HG03135 (cell line): ENCODE measurements around the gene CLIP1.
"Not testable (repeated sequence)": the region's sequence is repeated elsewhere in the genome, so short reads cannot be mapped to it uniquely, and the experiment has no call there.

ENCODE experiments used
- ATAC-seq: cut with Tn5 transposase; IDR thresholded peaks from one replicate; pipeline ENCODE4 v1.9.1; 2021; ENCODE audit warnings: mild to moderate bottlenecking, moderate library complexity; ENCODE audit not compliant: unreplicated experiment

CLIP1 gene

GRCh38 chr12:122265476-122265875 lies 157.0 kb downstream of the CLIP1 start:
- ATAC-seq = peak; percentile 6

DNA sequence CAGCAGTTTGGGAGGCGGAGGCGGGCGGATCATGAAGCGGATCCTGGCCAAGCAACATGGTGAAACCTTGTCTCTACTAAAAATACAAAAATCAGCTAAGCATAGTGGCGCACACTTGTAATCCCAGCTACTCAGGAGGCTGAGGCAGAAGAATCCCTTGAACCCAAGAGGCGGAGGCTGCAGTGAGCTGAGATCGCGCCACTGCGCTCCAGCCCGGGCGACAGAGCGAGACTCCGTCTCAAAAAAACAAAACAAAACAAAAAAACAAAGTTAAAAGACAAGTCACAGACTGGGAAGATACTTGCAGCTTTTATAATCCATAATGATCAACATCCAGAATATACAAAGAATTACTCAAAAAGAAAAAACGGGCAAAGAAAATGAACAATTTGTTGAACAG lies 161.7 kb downstream of the CLIP1 start:
- ATAC-seq = not testable (repeated sequence)

DNA sequence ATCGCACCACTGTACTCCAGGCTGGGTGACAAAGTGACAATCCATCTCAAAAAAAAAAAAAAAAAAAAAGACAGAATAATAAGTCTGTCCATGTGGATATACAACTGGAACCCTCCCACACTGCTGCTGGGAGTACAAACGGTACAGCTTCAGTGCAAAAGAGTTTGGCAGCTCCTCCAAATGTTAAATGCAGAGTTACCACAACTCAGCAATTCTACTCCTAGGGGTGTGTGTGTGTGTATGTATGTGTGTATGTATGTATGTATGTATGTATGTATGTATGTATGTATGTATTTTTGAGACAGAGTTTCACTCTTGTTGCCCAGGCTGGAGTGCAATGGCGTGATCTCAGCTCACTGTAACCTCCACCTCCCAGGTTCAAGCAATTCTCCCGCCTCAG lies 163.5 kb downstream of the CLIP1 start:
- not testable (repeated sequence) for ATAC-seq

GRCh38 chr12:122258462-122258861 lies 164.0 kb downstream of the CLIP1 start:
- not testable (repeated sequence) for ATAC-seq

DNA sequence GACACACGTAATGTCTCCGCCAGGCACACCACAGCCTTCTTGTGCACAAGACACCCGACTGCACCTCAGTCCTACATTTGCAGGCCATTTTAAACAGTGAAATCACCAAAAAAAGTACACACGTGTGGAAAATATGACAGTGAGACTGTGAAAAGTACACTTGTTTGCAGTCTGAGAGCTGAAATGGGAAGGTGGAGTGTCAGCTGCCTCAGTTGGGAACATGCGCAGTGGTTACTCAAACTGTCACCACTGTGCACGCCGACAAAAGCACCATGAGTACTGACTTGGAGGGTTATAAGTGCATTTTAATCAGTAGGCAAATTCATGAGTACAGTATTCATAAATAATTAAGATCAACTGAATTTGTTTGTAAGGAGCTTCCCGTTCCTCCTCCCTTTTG lies 171.9 kb downstream of the CLIP1 start:
- no peak for ATAC-seq

- ATAC-seq = no peak
Observed at GRCh38 chr12:122250047-122250446, 172.4 kb downstream of the CLIP1 start.

DNA sequence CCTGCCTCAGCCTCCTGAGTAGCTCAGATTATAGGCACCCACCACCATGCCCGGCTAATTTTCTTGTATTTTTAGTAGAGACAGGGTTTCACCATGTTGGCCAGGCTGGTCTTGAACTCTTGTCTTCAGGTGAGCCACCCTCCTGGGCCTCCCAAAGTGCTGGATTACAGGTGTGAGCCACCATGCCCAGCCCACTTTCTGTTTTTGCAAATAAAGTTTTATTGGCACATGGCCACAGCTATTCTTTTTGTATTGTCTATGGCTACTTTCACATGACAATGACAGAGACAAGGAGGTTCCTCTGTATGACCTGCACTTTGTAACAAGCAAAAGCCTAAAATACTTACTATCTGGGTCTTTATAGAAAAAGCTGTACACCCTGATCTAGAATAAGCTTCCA lies 176.9 kb downstream of the CLIP1 start:
- ATAC-seq = no peak

DNA sequence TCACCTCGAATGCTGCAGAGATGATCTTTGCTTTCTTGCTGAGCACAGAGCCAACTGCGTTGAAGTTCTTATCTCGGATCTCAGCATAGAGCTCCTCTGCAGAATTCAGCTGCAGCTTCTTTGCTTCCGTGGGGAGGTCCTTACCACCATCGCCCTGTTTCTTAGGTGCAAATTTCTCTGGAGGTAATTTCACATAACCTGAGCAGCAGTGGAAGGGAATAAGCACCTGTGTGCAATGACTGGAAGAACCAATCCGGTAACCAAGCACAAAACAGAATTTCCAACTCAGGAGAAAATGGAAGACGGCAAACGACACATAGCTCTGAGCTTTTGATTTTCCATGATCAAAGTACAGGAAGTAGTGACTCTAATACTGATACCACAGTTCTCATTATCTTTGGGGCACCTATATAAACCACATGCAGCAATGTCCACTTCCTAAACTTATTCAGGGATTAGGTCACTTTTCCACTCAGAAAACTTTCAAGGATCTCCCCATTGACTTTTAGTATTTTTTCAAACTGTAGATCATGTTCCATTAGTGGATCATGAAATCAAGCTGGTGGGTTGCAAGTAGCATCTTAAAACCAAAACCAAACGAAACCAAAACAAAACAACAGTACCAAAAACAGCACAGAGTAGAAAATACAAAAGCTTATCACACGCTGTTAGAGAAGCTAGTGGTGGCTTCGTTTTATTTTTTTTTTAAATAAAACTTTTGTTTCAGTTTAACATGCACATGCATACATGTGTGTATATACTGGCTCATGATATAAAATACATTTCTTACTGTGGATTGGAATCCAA lies 177.7 kb downstream of the CLIP1 start:
- no peak for ATAC-seq

GRCh38 chr12:122243965-122244364 lies 178.5 kb downstream of the CLIP1 start:
- ATAC-seq = no peak

GRCh38 chr12:122238861-122239260 lies 183.6 kb downstream of the CLIP1 start:
- ATAC-seq = no peak

- no peak for ATAC-seq
Observed at GRCh38 chr12:122235741-122236140, 186.7 kb downstream of the CLIP1 start.

DNA sequence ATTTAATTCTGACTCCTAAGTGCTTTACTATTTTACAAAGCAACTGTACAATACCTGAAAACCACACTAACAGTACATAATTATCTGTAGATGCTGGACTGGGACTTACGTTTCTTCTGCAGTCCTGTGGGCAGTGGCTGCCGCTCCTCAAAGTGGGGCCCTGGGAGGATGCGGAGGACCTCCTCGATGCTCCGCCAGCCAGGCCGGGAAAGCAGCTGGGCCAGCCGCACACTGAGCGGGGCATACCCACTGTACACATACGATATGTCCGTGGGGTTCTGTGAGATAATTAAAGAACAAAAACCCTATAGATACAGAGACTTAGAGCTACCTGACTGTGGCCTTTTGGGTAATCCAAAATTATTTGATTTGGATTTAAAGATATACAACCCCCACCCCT lies 189.8 kb downstream of the CLIP1 start:
- no peak for ATAC-seq

DNA sequence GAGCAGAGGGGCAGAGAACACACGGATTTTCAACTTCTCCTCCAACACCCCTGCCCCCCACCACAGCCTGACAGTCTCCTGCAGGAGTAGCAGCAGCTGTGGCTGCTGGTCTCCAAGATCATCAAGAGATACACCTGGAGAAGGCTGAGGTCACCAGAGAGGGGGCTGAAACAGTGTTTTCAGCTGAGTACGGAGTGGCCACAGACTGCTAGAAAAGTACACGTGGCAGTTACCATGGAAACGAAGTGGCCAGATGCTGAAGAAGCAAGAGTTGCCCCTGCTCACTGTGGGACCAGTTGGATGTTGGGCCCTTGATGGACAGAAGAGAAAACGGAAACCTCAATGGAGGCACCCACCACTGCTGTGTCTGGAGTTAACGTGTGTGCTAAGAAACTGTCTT lies 191.7 kb downstream of the CLIP1 start:
- ATAC-seq = no peak

DNA sequence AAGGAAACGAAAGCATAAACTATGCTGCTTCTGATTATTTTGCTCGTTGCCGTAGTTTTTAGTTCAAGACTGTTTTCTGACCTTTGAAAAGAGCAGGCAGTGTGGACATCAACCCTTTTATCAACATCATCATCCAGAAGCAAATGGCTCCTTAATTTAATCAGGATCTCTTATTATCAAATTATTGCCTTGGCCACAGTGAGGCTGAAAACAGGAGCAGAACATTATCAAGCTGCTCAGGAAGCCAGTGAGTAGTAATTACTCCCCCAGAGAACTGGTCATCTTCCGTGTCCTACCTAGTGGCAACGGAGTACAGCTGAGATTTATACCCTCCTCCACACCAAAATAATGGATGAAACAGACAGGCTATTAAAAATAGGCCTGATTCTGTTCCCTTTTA lies 194.4 kb downstream of the CLIP1 start:
- no peak for ATAC-seq

DNA sequence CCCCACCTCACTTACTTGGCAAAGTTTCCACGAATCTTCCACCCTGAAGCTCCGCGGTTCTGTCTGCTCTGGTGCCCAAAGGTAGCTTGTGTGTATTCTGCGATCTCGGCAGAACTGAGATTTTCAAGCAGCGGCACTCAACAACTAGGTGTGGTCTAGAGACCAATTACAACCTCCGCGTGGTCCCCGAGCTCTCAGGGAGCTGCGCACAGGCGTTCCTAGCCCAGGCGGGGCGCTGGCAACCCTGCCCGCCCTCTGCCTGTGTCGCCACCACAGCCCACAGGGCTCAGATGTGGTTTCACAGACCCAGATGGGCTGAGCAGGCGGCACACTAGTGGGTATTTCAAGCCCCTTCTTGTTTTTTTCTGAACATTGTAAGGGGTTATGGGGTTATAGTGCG lies 195.1 kb downstream of the CLIP1 start:
- no peak for ATAC-seq

- ATAC-seq = no peak
Observed at GRCh38 chr12:122226366-122227125, 195.9 kb downstream of the CLIP1 start.

- peak; percentile 95 for ATAC-seq
Observed at GRCh38 chr12:122225683-122226365, 196.6 kb downstream of the CLIP1 start, which contains the start of gene DIABLO. Gene DIABLO, minus strand, starts transcription at chr12:122226052. Its CDS starts 38 bp downstream, at chr12:122226014.
